ENCODE measurements around the gene LONRF2.
"Not testable (repeated sequence)": the region's sequence is repeated elsewhere in the genome, so short reads cannot be mapped to it uniquely, and the experiment has no call there.

LONRF2 gene

GRCh38 chr2:100252811-100253698 is 69.2 kb downstream of the LONRF2 start:
- FAIRE-seq: no peak

GRCh38 chr2:100250645-100251044 is 71.7 kb downstream of the LONRF2 start:
- FAIRE-seq: no peak

DNA sequence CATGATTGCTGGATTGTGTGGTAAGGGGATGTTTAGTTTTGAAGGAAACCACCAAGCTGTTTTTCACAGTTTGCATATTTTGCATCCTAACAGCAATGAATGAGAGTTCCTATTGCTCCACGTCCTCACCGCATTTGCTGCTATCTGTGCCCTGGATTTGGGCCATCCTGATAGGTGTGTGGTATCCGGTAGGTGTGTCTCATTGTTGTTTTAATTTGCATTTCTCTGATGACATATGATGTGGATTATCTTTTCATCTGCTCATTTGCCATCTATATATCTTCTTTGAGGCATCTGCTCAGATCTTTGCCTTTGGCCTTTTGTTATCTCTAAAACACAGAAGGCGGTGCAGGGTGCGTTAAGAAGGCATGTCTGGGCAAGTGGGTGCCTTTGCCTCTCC is 73.3 kb downstream of the LONRF2 start:
- no peak for FAIRE-seq

GRCh38 chr2:100248556-100248955 is 73.7 kb downstream of the LONRF2 start:
- not testable (repeated sequence) for FAIRE-seq

- FAIRE-seq: no peak
Observed at GRCh38 chr2:100248044-100248330, 74.3 kb downstream of the LONRF2 start.

DNA sequence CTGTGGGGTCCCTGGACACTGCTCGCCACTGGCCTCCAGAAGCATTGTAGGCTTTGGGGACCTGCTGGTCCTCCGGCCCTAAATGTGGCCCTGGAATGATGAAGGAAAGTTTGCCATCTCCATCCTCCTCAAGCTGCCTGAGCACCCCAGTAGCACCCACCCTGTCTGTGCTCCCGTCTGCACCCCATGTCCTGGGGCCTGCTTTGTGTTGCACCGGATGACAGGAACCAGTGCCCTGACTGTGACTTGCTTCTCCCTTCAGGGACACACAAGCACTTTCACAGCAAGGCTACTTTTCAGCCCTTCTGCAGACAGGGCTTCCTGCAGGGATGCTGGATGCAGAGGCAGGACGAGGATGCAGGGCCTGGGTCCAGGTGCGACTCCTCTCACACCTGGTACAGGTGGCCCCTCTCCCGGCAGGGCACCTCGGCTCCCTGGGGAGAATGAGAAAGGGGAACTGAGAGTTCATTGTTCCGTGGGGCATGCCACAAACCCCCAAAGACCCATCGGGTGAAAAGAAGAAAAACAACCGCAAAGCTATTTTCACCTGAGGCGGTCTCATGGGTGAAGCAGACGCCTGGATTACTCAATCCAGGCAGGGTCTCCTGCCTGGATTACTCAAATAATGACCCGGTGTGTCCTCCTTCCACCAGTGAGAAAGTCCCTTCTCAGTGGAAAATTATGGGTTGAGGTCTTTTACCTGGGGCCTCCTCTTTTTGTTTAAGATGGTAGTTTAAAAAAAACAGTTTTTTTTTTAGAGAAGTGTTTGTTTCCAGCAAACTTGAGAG is 74.9 kb downstream of the LONRF2 start:
- FAIRE-seq: no peak

- no peak for FAIRE-seq
Observed at GRCh38 chr2:100246163-100247145, 75.8 kb downstream of the LONRF2 start.

GRCh38 chr2:100245681-100246080 is 76.6 kb downstream of the LONRF2 start:
- no peak for FAIRE-seq

- FAIRE-seq: no peak
Observed at GRCh38 chr2:100244881-100245605, 77.3 kb downstream of the LONRF2 start.

GRCh38 chr2:100243631-100244030 is 78.7 kb downstream of the LONRF2 start:
- FAIRE-seq: no peak

DNA sequence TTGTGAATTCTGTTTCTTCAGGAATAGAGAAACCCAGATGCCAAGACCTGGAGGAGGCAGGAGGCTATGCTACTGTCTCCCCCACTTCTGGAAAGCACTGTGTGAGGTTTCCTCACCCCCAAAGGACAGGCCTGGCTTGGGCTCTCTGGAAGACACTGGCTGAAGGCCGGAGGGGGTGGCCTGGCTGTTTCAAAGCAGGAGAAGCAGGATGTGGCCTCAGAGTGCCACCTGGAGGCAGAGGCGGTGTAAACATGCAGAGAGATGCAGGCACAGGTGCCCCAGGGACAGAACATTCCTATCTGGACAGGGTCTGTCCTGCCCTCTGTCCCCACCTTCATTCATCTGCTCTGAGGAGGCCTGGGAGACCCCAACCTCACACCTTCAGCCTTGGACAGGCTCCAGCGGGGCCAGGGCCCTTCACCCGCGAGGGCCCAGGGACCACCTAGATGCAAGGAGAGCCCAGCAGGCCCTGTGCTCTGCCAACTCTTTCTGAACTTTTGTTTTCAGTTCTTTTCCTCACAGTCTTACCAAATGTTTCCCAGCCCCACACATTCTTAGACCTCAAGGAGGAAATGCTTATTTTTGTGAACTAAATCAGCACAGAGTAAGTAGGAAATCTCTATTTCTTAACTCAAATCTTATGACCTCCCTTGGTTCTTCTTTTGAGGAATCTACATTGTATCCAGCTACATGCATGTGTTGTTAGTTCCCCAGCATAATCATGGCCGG is 79.2 kb downstream of the LONRF2 start:
- FAIRE-seq: no peak

DNA sequence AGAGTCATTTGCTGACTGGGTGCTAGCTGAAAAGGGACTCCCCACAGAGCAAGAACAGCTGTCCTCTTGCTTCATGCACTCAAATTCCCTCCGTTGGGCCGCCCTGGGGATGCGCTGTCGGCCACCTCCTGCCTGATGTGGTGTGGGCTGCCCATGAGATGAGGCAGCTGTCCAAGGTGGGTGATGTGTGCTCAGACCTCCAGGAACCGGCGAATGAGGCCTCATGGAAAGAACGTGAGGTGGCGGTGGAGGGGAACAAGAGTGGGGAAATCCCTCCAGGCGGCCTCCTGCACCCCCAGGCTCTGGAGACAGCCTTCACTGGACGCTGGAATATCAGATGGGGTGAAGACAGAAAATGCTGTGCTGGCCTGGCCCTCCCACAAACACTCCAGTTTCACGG is 79.8 kb downstream of the LONRF2 start:
- FAIRE-seq: no peak

DNA sequence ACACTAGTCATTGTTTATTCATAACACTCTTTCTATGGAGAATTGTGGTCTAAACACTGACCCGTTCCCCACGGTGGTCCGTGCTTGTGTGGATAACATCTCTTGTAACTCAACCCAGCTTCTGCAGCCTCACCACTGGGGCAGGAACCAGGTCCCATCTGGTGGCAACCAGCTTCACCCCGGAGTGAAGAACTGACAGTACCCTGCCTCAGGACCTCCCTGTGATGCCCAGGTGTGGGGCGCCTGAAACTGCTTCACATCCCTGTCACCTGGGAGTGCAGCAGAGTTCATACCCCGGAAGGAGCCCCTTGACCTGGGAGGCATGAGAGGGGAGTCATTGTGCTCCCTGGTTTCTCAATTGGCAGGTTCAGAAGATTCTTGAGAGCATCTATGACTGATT is 81.1 kb downstream of the LONRF2 start:
- FAIRE-seq: no peak

- FAIRE-seq: no peak
Observed at GRCh38 chr2:100240386-100240785, 81.9 kb downstream of the LONRF2 start.

DNA sequence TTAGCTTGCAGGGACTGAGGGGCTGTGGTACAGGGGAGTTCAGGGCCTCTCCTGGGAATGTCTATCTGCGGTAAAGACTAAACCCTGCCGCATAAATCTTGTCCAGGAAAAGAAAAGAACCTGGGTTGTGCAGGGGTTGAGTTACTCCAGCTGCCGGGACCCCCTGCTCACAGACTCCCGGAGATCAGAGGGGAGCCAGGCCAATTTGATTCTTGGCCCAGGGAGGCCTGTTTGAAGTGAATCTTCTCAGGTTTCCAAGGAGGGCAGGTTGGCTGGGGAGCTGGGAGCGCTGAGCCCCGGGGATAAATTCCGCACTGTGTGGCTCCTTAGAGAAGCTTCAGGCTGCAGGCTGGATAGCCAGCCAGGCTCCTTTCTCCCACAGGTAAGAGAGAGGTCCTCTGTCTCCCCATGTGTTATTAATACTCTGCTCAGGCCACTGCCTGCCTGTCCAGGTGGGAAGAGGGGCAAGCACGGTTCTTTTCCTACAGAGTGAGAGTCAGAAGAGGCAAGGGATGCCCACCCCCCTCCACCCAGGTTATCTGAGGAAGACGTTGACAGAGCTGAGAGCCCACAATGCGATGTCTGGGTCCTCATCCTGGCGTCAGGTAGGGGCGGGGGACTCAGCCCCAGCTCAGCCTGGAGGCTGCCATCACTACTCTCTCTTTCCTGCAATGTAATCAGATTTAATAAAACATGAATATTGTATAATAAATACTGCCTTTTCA is 82.7 kb downstream of the LONRF2 start:
- no peak for FAIRE-seq

DNA sequence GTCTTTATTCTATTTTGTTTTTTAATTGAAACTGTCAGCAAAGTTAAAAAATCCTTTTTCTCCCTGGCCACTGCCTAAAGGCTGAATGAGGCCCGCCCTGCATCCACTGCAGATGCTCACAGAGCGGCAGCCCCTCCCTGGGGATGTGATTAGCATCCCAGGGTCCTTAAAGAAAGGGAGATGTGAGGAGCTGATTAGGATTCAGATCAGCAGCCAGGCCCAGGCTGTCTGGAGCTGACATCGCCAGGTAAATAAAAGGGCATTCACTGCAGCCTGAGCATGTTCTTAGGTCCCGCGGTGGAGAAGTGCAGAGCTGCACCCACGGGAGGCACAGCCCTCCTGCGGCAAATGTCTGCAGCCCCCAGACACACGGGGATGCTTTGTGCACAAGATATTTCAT is 83.8 kb downstream of the LONRF2 start:
- FAIRE-seq: no peak

- no peak for FAIRE-seq
Observed at GRCh38 chr2:100237770-100238169, 84.5 kb downstream of the LONRF2 start.

- no peak for FAIRE-seq
Observed at GRCh38 chr2:100237163-100237562, 85.1 kb downstream of the LONRF2 start.

GRCh38 chr2:100236166-100236565 is 86.1 kb downstream of the LONRF2 start:
- FAIRE-seq: no peak

- no peak for FAIRE-seq
Observed at GRCh38 chr2:100235581-100235980, 86.7 kb downstream of the LONRF2 start.

DNA sequence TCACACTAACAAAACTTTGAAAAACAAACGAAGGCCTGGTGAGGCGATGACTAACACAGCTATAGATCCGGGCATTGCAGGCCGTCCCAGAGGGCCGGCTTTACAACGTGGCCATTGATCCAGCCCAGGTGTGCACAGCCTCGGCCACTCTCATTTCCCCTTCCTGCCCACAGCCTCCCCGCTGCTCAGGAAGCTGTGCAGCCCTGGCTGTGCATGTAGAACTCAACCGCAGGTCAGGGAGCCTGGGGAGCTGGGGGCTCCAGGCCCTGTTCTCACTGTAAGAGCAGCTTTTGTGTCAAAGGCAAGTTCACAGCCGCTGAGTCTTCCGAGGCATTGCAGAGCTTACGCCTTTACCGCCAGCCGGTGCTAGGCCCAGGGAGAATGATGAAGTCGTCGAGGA is 87.2 kb downstream of the LONRF2 start:
- FAIRE-seq: no peak

All from islet of Langerhans (tissue), 1 donor.